Keratinocyte (primary cell): Measurements from ENCODE around the gene GLCE. TPM values are rescaled to one million over a fixed set of nuclear protein-coding genes. Genes with fewer than 3 reads are reported as not detected.

ENCODE experiments used
- DNase-seq: peaks from one replicate; pipeline ENCODE4 v3.0.0-alpha.2; 2011; ENCODE audit warnings: low read depth, missing footprints, low spot score
- FAIRE-seq: peaks from 2 replicates; lab custom pipeline; 2011; peaks lifted over from hg19 to GRCh38; lab: Jason Lieb, UNC
- H2AFZ ChIP-seq: 2 replicates; pipeline ENCODE4 v1.6.0; 2012; ENCODE audit warnings: low read length, control low read depth, inconsistent platforms; ENCODE audit not compliant: control insufficient read depth
- H3K27ac ChIP-seq: 2 replicates; pipeline ENCODE4 v1.5.1; 2011; ENCODE audit warnings: low read length; ENCODE audit not compliant: control insufficient read depth, insufficient read depth
- H3K27me3 ChIP-seq: 3 replicates; pipeline ENCODE4 v1.6.0; 2011; ENCODE audit warnings: low read length; ENCODE audit not compliant: control insufficient read depth, insufficient read depth; ENCODE audit errors: extremely low read depth
- H3K36me3 ChIP-seq, 2 experiments: 2 replicates in 1 of 2; 3 replicates in 1 of 2; pipeline ENCODE4 v1.5.1; 2011; ENCODE audit warnings: low read length in 2 of 2, mild to moderate bottlenecking in 1 of 2; ENCODE audit not compliant: control insufficient read depth in 2 of 2, insufficient read depth in 2 of 2; ENCODE audit errors: extremely low read depth in 1 of 2
- H3K4me1 ChIP-seq: 3 replicates; pipeline ENCODE4 v1.5.1; 2011; ENCODE audit warnings: low read length; ENCODE audit not compliant: control insufficient read depth, insufficient read depth; ENCODE audit errors: extremely low read depth
- H3K4me2 ChIP-seq: 3 replicates; pipeline ENCODE4 v1.6.0; 2011; ENCODE audit warnings: low read depth, low read length; ENCODE audit not compliant: control insufficient read depth, insufficient read depth; ENCODE audit errors: extremely low read depth
- H3K4me3 ChIP-seq, 3 experiments: fragments of 200-600 bp in 1 of 3; sonication (generic) in 1 of 3; 2 replicates in 2 of 3; 3 replicates in 1 of 3; pipeline ENCODE4 v1.5.1; 2011 to 2016; ENCODE audit warnings: low read length in 3 of 3, mild to moderate bottlenecking in 3 of 3, control low read depth in 2 of 3, inconsistent platforms in 1 of 3, low read depth in 1 of 3, mixed read lengths in 1 of 3, mixed run types in 1 of 3, moderate library complexity in 1 of 3; ENCODE audit not compliant: control insufficient read depth in 2 of 3, insufficient read depth in 2 of 3; ENCODE audit errors: extremely low read depth in 1 of 3
- H3K79me2 ChIP-seq: 2 replicates; pipeline ENCODE4 v1.6.0; 2012; ENCODE audit warnings: low read length; ENCODE audit not compliant: control insufficient read depth, insufficient read depth
- H3K9ac ChIP-seq: 3 replicates; pipeline ENCODE4 v1.6.0; 2011; ENCODE audit warnings: low read length; ENCODE audit not compliant: control insufficient read depth, insufficient read depth; ENCODE audit errors: extremely low read depth
- H3K9me1 ChIP-seq: 3 replicates; pipeline ENCODE4 v1.6.0; 2011; ENCODE audit warnings: low read length; ENCODE audit not compliant: control insufficient read depth, insufficient read depth; ENCODE audit errors: extremely low read depth
- H3K9me3 ChIP-seq: 2 replicates; pipeline ENCODE4 v1.5.1; 2012; ENCODE audit warnings: low read depth, low read length; ENCODE audit not compliant: control insufficient read depth
- H4K20me1 ChIP-seq: 3 replicates; pipeline ENCODE4 v1.6.0; 2011; ENCODE audit warnings: low read length; ENCODE audit not compliant: control insufficient read depth, insufficient read depth; ENCODE audit errors: extremely low read depth
- CTCF ChIP-seq, 3 experiments: IDR thresholded peaks in 1 of 3; conservative IDR thresholded peaks in 1 of 3; optimal IDR thresholded peaks in 1 of 3; 2 replicates in 2 of 3; 3 replicates in 1 of 3; pipeline versions ENCODE3 to v1.5.1; 2011; ENCODE audit warnings: low read length in 3 of 3, mild to moderate bottlenecking in 3 of 3, moderate library complexity in 2 of 3, control low read depth in 1 of 3, inconsistent platforms in 1 of 3; ENCODE audit not compliant: insufficient read depth in 2 of 3; ENCODE audit errors: extremely low read depth in 1 of 3
- EZH2 ChIP-seq: IDR thresholded peaks from one replicate; pipeline ENCODE4 v1.6.1; 2012; ENCODE audit warnings: inconsistent platforms, mild to moderate bottlenecking, low read length, moderate library complexity
- dilution Hi-C: fragments of 300-500 bp; cut with MboI; formaldehyde crosslinking; loops from one replicate; pipeline ENCODE4 v1.7.0; 2020; ENCODE audit warnings: low sequenced_read_pairs; ENCODE audit not compliant: extremely low pct_ligation_motif_present
- polyA plus RNA-seq, 5 experiments: library from polyadenylated mRNA; depleted of rRNA in 3 of 5; stranded (reverse) in 3 of 5; stranded (forward) in 1 of 5; unstranded in 1 of 5; fragments of >200 nt; gene quantifications; 1 replicate in 1 of 5; 2 replicates in 3 of 5; 3 replicates in 1 of 5; pipeline versions ENCODE4 v1.2.1 to v1.2.3, GENCODE V29; 2011 to 2012; ENCODE audit warnings: missing spikeins in 2 of 5, low read depth in 1 of 5, low replicate concordance in 1 of 5

The GLCE gene
- polyA plus RNA-seq, 1 donor (not counting 4 experiments of a cell fraction or from before 2014, with no cell fraction given), result 16.3 TPM

DNA sequence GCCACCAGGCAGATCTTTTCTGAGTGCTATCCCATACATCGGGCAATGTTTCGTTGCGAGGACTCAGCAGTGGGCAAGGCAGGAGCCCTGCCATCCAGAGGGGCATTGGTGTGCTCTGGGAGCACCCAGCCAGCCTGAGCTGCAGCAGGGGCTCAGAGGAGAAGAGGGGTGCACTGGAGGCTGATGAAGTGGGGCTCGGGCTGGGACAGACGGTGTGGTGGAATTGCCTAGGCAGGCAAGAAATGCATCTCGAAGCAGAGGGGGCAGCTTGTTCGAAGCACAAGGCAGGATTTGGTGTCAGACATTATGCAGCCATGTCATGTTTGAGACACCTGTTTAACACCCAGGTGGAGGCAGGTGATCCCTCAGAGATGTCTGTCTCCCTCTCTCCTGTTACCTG is 157.6 kb downstream of the GLCE start:
- Histone ChIP-seq H2AFZ (no peak overlapping the region), H4K20me1 (no peaks in the 10 kb centered on the region), H3K9me1 (no peaks in the 10 kb centered on the region), H3K27ac (no peak overlapping the region), H3K4me3 (no peak overlapping the region), H3K4me1 (no peaks in the 10 kb centered on the region), H3K79me2 (no peaks in the 10 kb centered on the region), H3K4me2 (no peak overlapping the region), H3K9me3 (no peaks in the 10 kb centered on the region), H3K27me3 (peaks cover 15% of the 10 kb centered on the region), H3K9ac (no peak overlapping the region), H3K36me3 (no peaks in the 10 kb centered on the region)
- no peak for DNase-seq
- TF ChIP-seq CTCF (optimal IDR thresholded peaks at IDR 0.05 in 1 of 3, IDR thresholded peaks at IDR 0.05 in 1 of 3, conservative IDR thresholded peaks at IDR 0.05 in 1 of 3; ENCODE audit: extremely low read depth in 1 of 3, insufficient read depth in 2 of 3, low read length in 3 of 3), result no peak
- TF ChIP-seq EZH2, result no peak
- dilution Hi-C loops, result no loop called here
- FAIRE-seq, result no peak

DNA sequence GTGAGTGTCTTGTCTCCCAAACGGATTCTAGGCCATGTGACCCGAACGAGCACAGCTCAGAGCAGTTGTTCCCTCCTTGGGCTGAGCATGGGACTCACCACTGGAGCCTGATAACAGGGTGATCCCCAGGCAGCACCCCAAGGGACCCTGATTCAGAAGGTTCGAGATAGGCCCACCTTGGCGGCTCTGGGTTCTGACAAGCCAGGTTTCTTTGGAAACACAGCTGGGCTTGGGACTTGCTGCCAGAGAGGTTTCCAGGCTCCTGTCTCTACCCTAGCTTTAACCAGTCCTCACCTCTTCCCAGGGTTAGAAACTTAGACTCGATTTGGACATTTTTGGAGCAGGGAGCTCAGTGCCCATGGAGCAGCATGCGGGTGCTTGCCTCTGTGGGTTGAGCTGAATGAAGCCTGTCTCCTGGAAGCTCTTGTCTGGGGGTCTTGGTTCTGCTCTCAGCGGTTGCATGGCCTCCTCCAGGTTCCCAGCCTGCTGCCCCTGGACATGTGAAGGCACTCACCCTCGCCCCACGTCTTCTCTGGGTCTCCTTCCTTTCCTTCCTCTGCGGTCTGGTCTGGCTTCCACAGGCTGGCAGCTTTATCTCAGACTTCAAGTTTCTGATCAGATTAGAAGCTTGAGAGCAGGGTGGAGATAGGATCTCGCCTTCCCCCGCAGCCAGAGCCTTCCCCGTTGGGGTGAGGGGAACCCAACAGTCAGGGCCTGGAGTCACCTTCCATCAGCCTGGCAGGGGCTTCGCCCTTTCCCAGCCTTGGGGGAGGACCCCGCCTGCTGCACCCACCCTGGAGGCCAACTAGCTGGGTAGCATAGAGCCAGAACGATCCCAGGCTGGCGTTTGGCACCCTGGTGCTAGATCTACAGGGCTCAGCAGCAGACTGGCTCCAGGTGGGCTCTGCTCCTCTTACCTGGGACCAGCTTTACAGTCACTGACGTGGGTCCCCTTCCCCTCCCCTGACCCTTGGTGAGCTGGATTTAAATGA is 159.2 kb downstream of the GLCE start:
- Histone ChIP-seq H3K36me3 (no peaks in the 10 kb centered on the region), H3K79me2 (no peaks in the 10 kb centered on the region), H3K9ac (no peak overlapping the region), H3K4me3 (no peak overlapping the region), H3K9me3 (no peaks in the 10 kb centered on the region), H3K27ac (no peak overlapping the region), H3K9me1 (no peaks in the 10 kb centered on the region), H3K4me1 (no peaks in the 10 kb centered on the region), H3K27me3 (peaks cover 19% of the 10 kb centered on the region), H4K20me1 (no peaks in the 10 kb centered on the region), H2AFZ (no peak overlapping the region), H3K4me2 (no peak overlapping the region)
- no peak for TF ChIP-seq EZH2
- TF ChIP-seq CTCF (optimal IDR thresholded peaks at IDR 0.05 in 1 of 3, IDR thresholded peaks at IDR 0.05 in 1 of 3, conservative IDR thresholded peaks at IDR 0.05 in 1 of 3; ENCODE audit: extremely low read depth in 1 of 3, insufficient read depth in 2 of 3, low read length in 3 of 3), result no peak
- DNase-seq (no peak), FAIRE-seq (no peak)
- dilution Hi-C loops, result no loop called here
